Small intestine (tissue), 7 donors: Measurements from ENCODE around the gene OGFOD2. TPM values are rescaled to one million over a fixed set of nuclear protein-coding genes. Genes with fewer than 3 reads are reported as not detected.

Experiments used
- DNase-seq, 2 donors: peaks; one replicate each; pipeline versions ENCODE4 v3.0.0 to v3.0.0-alpha.2; 2013
- FAIRE-seq: peaks from 2 replicates; lab custom pipeline; 2012; peaks lifted over from hg19 to GRCh38; lab: Jason Lieb, UNC
- H3K27ac ChIP-seq, 3 donors: one replicate each; pipeline ENCODE4 v1.5.1; 2013; ENCODE audit warnings: low read length in 2 of 3, mild to moderate bottlenecking in 2 of 3, control low read depth in 1 of 3, inconsistent platforms in 1 of 3, low read depth in 1 of 3, moderate library complexity in 1 of 3
- H3K27me3 ChIP-seq, 3 donors: one replicate each; pipeline ENCODE4 v1.6.1; 2013; ENCODE audit warnings: low read length in 3 of 3, inconsistent platforms in 1 of 3; ENCODE audit not compliant: control insufficient read depth in 3 of 3, insufficient read depth in 3 of 3
- H3K36me3 ChIP-seq, 3 donors: one replicate each; pipeline ENCODE4 v1.6.1; 2013; ENCODE audit warnings: low read length in 3 of 3, inconsistent platforms in 1 of 3, low read depth in 1 of 3, mild to moderate bottlenecking in 1 of 3, moderate library complexity in 1 of 3; ENCODE audit not compliant: control insufficient read depth in 3 of 3, insufficient read depth in 2 of 3
- H3K4me1 ChIP-seq, 3 donors: one replicate each; pipeline ENCODE4 v1.6.1; 2013; ENCODE audit warnings: low read length in 2 of 3, inconsistent platforms in 1 of 3, low read depth in 1 of 3, mild to moderate bottlenecking in 1 of 3, moderate library complexity in 1 of 3; ENCODE audit not compliant: control insufficient read depth in 3 of 3, insufficient read depth in 2 of 3
- H3K4me3 ChIP-seq, 3 donors: one replicate each; pipeline ENCODE4 v1.5.1; 2013; ENCODE audit warnings: low read length in 3 of 3, control low read depth in 1 of 3, inconsistent platforms in 1 of 3, low read depth in 1 of 3, mild to moderate bottlenecking in 1 of 3, moderate library complexity in 1 of 3
- H3K9me3 ChIP-seq, 2 donors: one replicate each; pipeline ENCODE4 v1.6.1; 2013; ENCODE audit warnings: low read depth in 1 of 2, low read length in 1 of 2; ENCODE audit not compliant: control insufficient read depth in 2 of 2, insufficient read depth in 1 of 2
- WGBS, 3 donors: extraction: QIAGEN DNeasy Blood & Tissue Kit; methylation state at CpG; one replicate each; pipeline ENCODE4 v1.1.7; 2013; 5-methylcytosine and 5-hydroxymethylcytosine counted together
- polyA plus RNA-seq, 4 donors: library from polyadenylated mRNA; stranded (reverse) in 3 of 4; unstranded in 1 of 4; fragments of 200-250 nt in 3 of 4; fragments of 120-200 nt in 1 of 4; gene quantifications; one replicate each; pipeline versions ENCODE4 v1.2.1 to v1.2.3, GENCODE V29; 2013
- donor health status: healthy with polysubstance abuse.
- donor health status: control.
- donor health status: control.
- donor health status: Bipolar disorder and iron deficiency.
- donor health status: healthy.

The OGFOD2 gene
- polyA plus RNA-seq, 4 donors, result 25.0 to 30.3 (median 27.4) TPM

GRCh38 chr12:122981587-122982476, 6.8 kb downstream of the OGFOD2 start:
- DNase-seq (no peak), FAIRE-seq (no peak)
- WGBS, 3 donors, result 62 to 65% (median 64%) methylated on average over 24 to 25 of the region's 25 CpGs
- Histone ChIP-seq H3K27ac (peak overlapping the region in 2 of 3 donors; percentile 66 to 72), H3K4me1 (peaks cover 4 to 61% (median 10%) of the 10 kb centered on the region in 3 donors), H3K27me3 (no peaks in the 10 kb centered on the region), H3K36me3 (peaks cover 0 to 72% (median 6%) of the 10 kb centered on the region in 3 donors), H3K9me3 (no peaks in the 10 kb centered on the region), H3K4me3 (peak overlapping the region; percentile 83 to 93 (median 91))

DNA sequence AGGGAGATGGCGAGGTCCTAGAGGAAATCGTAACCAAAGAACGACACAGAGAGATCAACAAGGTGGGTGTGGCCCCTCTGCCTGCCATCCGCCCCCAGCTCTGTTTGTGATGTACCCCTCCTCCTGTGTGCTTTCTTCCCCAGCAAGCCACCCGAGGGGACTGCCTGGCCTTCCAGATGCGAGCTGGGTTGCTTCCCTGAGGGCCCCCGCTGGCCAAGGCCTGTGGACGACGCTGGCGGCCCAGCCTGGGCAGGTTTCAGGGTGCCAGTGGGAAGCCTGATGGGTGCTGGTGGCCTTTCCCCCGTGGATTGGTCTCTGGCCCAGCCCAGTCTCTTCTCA, 7.4 kb downstream of the OGFOD2 start:
- WGBS, 3 donors, result 71 to 80% (median 78%) methylated on average over 11 of the region's 11 CpGs
- H3K27me3 ChIP-seq, result no peaks in the 10 kb centered on the region
- H3K36me3 ChIP-seq, result peaks cover 0 to 72% (median 6%) of the 10 kb centered on the region in 3 donors
- DNase-seq (no peak), FAIRE-seq (no peak)
- peaks cover 4 to 58% (median 10%) of the 10 kb centered on the region in 3 donors for H3K4me1 ChIP-seq
- no peaks in the 10 kb centered on the region for H3K9me3 ChIP-seq
- H3K4me3 ChIP-seq, result peak overlapping the region in 1 of 3 donors; percentile 91
- H3K27ac ChIP-seq, result no peak overlapping the region

DNA sequence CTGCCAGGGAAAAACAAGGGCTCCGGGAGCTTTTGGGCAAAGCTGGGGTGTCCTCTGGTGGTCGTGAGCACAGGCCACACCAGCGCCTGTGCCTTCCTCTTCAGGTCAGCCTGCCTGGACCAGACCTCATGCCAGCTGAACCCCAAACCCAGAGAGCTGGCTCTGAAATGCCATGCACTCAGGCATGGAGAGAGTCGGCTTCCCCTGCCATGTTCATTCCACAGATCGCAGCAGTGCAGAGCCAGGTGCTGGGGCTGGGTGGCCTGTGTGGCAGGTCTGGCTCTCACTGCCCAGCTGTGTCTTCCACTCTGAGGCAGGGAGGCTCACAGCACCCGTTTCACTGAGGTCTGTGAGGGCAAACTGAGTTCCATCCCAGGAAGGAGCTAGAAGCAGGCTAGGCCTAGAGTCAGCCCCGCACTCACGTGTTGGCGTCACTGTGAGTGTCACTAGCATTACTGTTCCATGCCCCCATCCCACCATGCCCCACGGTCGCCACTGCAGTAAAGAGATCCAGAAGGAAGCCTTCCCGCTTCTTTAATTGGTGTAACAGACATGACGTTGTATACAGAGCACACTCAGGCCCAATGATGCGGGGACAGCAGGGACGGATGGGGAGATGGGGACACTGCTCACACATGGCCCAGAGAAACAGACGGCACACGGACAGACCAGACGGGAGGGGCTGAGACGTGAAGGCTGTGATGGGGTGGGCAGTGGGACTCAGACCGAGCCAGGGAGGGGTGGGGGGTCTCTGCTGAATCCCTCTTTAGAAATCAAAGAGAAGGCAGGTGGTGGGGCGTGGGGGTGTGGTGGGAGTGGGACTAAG, 8.1 kb downstream of the OGFOD2 start:
- DNase-seq, result no peak
- FAIRE-seq, result no peak
- Histone ChIP-seq H3K4me3 (no peak overlapping the region), H3K27me3 (no peaks in the 10 kb centered on the region), H3K4me1 (peaks cover 4 to 52% (median 10%) of the 10 kb centered on the region in 3 donors), H3K36me3 (peaks cover 0 to 72% (median 8%) of the 10 kb centered on the region in 3 donors), H3K27ac (peak overlapping the region in 1 of 3 donors; percentile 82), H3K9me3 (no peaks in the 10 kb centered on the region)
- 79 to 86% (median 79%) methylated on average over 21 of the region's 21 CpGs for WGBS, 3 donors

DNA sequence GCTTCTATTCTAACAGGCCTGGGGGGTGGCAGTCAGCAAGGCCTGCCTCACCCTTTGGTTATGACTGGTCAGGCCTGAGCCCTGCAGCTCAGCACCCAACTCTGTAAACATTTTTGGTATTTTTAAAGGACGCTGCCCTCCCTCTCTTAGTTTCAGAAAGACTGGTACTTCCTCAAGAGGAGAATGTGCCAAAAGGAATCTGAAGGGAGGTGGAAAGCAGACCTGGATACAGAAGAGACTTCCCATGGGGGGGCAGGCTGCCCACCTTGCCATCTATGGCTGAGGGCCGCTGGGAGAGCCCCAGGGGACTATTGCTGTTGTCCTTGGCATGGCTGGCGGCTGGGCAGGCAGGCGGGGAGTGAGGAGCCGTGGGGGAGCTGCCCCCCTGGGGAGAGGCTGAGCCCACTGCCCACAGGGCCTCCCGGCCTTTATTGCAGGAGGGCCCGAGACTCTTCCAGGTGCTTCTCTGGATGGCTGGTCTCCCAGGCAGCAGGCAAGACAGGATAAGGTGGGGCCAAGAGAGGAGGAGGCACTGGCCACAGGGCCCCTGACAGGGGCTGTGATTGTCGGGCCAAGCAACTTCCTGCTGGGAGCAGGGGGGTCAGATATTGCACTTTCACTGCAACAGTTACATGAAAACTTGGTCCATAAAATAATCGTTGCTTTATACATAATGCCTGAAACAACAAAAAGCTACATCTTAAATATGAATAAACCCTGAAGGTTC, 8.9 kb downstream of the OGFOD2 start:
- Histone ChIP-seq H3K36me3 (peaks cover 0 to 72% (median 8%) of the 10 kb centered on the region in 3 donors), H3K4me1 (peaks cover 4 to 49% (median 10%) of the 10 kb centered on the region in 3 donors), H3K4me3 (peak overlapping the region in 1 of 3 donors; percentile 7), H3K27ac (peak overlapping the region; percentile 10 to 82 (median 30)), H3K9me3 (no peaks in the 10 kb centered on the region), H3K27me3 (no peaks in the 10 kb centered on the region)
- FAIRE-seq, result no peak
- peak in 1 of 2 donors; percentile 74 for DNase-seq
- WGBS, 3 donors, result 42 to 52% (median 46%) methylated on average over 9 of the region's 9 CpGs

DNA sequence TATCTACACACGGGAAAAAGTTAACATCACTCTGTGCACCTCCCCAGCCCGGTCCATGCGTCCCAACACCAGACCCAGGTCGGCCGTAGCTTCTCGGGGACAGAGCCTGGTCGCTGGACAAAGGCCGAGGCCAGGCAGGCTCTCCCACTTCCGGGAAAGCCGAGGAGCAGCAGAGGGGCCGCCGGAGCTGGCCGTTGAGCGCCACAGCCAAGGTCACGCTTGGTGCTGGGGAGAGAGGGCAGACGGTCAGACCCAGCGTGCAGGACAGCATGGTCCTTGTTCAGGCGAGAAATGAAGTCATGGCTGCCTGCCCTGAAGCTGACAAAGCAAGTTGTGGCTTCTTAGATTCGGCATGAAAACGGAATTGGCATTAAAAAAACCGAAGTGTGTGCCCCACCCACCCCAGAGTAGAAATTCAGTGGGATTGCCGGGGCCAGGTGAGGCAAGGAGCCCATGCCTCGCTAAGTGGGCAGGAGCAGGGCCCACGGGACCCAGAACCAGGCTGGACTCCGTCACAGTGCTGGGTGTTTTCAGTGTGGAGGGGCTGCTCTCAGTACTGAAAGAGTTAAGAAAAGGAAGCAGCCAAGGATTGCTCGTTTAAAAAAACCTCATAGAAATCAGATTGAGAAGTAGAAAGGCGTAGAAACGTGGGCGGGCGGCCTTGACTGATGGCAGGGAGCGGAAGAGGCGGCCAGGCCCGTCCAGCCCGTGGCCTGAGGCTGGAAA, 9.7 kb downstream of the OGFOD2 start:
- H3K27ac ChIP-seq, result peak overlapping the region in 2 of 3 donors; percentile 46 to 82
- peaks cover 4 to 41% (median 5%) of the 10 kb centered on the region in 3 donors for H3K4me1 ChIP-seq
- H3K4me3 ChIP-seq, result no peak overlapping the region
- DNase-seq (peak in 1 of 2 donors; percentile 52), FAIRE-seq (no peak)
- WGBS, 3 donors, result 44 to 65% (median 58%) methylated on average over 34 of the region's 34 CpGs
- H3K36me3 ChIP-seq, result peaks cover 0 to 72% (median 8%) of the 10 kb centered on the region in 3 donors
- no peaks in the 10 kb centered on the region for H3K9me3 ChIP-seq
- no peaks in the 10 kb centered on the region for H3K27me3 ChIP-seq

DNA sequence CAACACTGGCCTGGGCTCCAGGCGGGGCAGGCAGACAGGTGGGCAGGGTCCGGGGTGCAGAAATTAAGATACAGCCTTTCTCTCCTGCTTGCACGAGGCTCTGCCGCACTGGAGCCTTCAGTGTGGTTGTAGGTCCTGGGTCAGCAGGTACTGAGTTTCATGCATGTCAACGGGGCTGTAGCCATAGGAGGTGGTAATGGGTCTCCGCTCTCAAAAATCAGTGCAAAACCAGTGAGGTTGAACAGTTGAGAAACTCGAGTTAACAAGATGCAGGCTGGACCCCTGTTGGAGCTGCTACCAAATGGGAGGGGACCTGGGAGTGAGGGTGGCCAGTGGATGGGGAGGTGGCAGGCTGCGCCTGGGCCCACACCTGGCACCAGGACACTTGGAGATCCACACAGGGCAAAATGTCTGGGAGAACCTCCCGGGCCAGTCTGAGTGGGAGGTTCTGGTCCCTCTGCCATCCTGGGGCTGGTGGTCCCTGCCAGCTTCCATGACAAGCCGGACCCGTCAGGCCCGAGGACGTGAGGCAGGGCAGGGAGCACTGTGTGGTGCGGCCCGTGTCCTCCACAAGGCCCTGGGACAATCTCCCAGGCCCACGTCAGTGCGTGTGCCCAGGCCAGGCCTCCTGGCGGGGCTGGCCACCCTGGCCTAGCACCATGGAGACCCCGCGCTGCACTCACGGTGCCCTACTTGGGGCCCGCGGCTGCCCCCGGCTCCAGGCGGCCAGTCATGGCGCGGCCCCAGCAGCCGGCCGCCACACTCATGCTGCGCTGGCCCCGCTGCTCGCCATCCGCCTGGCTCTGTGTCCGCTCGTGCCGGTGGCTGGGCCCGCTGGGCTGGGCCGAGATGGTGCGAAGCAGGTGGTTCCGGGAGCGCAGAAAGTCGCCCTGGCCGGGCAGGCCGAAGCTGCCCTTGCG, 10.6 kb downstream of the OGFOD2 start:
- 89 to 92% (median 90%) methylated on average over 29 to 45 of the region's 45 CpGs for WGBS, 3 donors
- Histone ChIP-seq H3K27me3 (no peaks in the 10 kb centered on the region), H3K9me3 (no peaks in the 10 kb centered on the region), H3K27ac (peak overlapping the region in 2 of 3 donors; percentile 46 to 82), H3K4me1 (peaks cover 4 to 39% (median 4%) of the 10 kb centered on the region in 3 donors), H3K36me3 (peaks cover 0 to 80% (median 8%) of the 10 kb centered on the region in 3 donors), H3K4me3 (no peak overlapping the region)
- DNase-seq (no peak), FAIRE-seq (no peak)
